Measurements from ENCODE around the gene BBS9.

- TF ChIP-seq EZH2phosphoT487 (IDR thresholded peaks at IDR 0.05; ENCODE audit: low read length) (no peak), CTCF (IDR thresholded peaks at IDR 0.05; ENCODE audit: low read length) (no peak)
These were observed 181.2 kb downstream of the BBS9 start for GRCh38 chr7:33310546-33310945.
